Activated CD8-positive, alpha-beta memory T cell treated with anti-CD3 and anti-CD28 coated beads, Interleukin-2, amount 50 U/mL, for 4 hours (primary cell): ENCODE data around the gene KY.

Experiments used
- DNase-seq: peaks from one replicate; pipeline ENCODE4 v3.0.0-alpha.2; 2020

KY gene

GRCh38 chr3:134644731-134645514, 5.9 kb downstream of the KY start:
- DNase-seq: no peak

GRCh38 chr3:134643150-134643675, 7.6 kb downstream of the KY start:
- DNase-seq: no peak

- no peak for DNase-seq
These were observed 8.2 kb downstream of the KY start for GRCh38 chr3:134642445-134643149.

GRCh38 chr3:134641671-134642300, 9.0 kb downstream of the KY start:
- DNase-seq: no peak

DNA sequence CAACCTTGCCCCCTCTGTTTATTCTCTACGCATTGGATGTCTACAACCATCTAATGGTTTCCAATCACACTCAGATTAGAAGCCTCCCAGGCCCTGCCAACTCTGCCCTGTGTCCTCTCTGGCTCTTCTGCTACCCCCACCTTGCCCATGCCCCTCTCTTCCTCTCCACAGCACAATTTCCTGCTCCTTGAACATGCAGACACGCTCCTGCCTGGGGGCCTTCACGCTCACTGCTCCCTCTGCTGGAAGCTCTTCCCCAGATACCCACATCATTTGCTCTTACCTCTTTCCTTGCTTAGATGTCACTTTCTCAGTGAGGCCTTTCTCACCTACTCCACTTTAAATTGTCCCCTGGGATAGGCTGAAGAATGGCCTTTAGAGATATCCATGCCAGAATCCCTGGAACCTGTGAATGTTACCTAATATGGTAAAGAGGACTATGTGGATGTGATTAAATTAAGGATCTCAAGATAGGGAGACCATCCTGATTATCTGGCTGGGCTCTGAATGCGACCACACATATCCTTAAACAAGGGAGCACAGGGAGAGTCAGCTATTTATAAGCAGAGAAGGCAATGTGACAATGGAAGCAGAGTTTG, 9.9 kb downstream of the KY start:
- DNase-seq: no peak

GRCh38 chr3:134640378-134640777, 10.4 kb downstream of the KY start:
- no peak for DNase-seq

- no peak for DNase-seq
These were observed 12.3 kb downstream of the KY start for GRCh38 chr3:134638385-134639030.

DNA sequence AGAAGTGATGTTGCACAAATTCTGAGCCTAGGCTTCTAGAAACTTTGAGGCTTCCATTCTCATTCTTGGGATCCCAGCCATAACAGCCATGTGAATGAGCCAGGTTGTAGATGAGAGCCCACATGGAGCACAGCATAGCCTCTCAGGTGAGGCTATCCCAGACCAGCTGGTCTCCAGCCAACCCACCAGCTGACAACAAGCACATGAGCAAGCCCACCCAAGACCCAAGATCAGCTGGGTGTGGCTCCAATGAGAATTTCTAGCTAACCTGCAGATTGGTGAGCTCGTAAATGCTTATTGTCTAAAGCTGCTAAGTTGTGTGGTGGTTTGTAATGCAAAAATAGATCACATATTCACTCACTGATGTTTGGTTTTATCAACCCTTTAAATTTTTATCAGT, 14.4 kb downstream of the KY start:
- no peak for DNase-seq

GRCh38 chr3:134630506-134630905, 20.3 kb downstream of the KY start:
- DNase-seq: no peak

- DNase-seq: no peak
These were observed 21.9 kb downstream of the KY start for GRCh38 chr3:134628884-134629283.

DNA sequence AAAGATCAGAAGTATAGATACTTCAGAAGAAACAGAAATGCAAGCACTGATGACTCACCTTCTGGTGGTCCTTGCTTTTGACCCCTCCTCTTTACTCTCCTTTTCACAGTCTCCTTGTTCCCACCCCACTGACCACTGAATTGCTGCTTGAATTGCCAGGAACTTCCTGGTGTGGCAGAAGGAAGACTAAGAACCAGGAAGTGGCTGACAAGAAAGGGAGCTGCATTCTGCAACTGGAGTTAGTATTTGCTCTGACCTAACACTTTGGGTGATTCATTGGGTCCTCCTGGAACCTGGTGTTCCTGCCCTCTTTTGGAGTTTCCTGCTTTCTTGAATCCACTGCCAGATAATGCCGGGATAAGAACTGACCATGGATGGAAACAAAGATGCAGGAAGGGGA, 23.0 kb downstream of the KY start:
- DNase-seq: no peak

DNA sequence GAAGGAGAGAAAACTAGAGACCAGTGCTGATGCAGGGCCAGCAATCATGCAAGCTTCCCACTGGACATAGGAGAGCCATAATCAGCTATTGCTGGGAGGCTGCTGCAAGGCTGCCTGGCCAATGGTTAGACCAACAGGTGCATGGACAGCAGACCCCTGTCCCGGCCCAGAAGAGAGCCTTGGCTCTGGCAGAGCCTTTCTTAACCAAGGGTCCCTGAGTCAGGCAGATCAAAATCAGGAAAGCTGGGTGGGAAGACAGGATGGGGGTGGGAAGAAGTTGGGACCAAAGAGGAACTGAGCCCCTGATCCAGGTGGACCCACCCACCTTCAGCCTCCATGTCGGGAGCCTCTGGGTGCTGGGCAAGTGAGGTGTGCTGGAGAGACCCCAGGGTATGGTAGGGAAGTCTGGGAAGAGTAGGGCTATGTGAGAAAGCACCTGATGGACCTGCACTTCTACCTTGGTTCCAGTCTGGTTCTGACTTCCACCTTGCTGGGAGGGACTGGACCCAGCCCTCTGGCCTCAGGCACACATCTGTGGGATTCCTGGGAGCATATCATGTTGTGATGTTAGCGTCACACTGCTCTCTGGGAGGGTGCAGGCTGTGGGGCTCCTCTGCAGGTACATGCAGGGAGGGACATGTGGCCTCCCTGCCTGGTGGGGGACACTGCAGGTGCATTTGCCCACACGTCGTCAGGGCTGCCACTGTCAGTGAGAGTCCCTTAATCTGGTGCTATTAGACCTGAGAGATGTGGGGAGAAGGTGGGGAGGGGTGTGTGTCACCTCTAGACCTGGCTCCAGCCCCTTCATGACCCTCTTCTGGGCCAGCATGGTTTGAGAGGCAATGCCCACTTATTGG, 24.7 kb downstream of the KY start:
- no peak for DNase-seq

DNA sequence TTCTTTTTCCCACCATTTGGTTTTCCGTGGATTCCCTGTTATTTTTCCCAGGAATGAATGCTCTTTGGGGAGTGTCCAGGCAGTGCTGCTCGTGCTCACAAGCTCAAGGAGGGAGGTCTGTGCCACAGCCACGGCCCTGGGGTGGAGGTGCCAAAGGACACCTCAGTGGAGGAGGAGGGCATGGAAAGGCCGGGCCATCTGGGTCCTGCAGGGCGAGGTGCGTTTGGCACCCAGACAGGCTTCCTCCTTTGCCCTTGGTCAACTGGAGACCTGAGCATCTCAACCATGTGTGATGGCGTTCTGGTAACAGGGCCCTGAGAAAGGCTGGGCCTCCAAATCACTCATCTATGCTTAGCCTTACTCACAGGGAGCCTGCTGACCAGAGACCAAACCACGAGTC, 25.4 kb downstream of the KY start:
- no peak for DNase-seq

DNA sequence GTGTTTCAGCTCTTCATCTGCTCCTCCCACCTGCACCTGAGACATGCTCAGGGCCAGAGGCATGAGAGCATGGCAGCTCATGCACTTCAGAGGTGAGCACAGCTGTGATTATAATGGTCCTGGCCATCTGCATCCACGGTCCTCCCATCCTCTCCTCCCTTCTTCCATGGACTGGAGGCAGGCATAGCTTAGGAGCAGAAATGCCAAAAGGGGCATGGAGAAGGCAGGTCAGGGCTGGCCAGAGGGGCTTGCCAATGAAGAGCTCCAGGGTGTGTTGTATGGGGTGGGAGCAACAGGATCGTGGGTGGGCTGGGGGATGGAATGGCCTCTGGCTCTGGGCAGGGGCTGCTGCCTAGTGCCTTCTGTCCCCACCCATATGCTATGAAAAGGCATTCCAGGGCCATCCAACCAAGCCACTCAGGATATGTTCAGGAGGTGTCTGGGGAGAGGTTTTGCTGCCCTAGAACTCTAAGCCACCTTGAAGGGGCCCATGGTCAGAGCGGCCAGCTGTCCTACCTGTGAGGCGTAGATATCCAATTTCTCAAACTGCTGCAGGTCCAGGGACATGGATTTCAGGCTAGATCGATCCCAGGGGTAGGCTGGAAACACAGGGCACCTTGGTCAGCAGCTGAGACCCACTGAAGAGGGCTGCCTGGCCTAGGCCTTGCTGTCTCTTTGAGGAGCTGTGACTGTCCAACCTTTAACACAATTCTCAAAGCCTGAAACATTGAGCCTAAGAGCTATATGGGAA, 26.1 kb downstream of the KY start:
- no peak for DNase-seq

- no peak for DNase-seq
These were observed 27.1 kb downstream of the KY start for GRCh38 chr3:134623615-134624245.

- DNase-seq: no peak
These were observed 27.9 kb downstream of the KY start for GRCh38 chr3:134622806-134623365.

DNA sequence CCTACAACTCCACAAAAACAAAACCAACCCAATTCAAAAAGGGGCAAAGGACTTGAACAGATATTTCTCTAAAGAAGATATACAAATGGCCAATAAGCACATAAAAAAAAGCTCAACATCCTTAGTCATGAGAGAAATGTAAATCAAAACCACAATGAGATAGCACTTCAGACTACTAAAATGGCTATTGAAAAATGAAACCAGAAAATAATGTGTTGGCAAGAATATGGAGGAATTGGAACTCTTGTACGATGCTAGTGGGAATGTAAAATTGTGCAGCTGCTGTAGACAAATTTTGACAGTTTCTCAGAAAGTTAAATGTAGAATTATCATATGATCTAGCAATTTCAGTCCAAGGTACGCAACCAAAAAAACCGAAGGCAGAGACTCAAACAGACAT, 29.0 kb downstream of the KY start:
- DNase-seq: no peak

DNA sequence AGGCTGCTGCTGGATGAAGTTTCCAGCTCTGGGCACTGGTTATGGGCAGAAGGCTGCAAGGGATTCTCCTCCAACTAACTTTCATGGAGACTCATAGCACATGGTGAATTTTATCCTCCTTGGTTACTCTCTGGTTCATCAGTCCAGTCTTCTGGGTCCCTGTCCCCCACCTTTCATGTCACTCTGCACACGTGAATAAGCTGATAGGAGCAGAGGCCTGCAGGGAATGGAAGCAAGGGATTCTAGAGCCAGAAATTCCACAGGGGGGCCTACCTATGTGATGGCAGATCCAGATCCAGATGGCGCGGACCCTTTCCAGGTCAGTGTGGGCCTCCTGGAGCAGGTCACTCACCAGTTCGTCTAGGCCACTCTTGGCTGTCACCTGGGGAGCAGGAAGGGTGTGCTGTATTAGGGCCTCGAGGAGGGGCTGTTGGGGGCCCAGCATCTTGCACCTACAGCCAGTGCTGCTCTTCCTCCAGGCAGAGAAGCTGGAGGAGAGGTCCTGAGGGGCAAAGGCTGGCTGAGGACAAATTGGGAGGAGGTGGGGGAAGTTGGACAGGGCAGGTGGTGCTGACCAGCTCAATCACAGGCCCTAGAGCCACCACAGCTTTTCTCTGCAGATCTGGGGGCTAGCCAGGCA, 30.2 kb downstream of the KY start:
- DNase-seq: no peak

DNA sequence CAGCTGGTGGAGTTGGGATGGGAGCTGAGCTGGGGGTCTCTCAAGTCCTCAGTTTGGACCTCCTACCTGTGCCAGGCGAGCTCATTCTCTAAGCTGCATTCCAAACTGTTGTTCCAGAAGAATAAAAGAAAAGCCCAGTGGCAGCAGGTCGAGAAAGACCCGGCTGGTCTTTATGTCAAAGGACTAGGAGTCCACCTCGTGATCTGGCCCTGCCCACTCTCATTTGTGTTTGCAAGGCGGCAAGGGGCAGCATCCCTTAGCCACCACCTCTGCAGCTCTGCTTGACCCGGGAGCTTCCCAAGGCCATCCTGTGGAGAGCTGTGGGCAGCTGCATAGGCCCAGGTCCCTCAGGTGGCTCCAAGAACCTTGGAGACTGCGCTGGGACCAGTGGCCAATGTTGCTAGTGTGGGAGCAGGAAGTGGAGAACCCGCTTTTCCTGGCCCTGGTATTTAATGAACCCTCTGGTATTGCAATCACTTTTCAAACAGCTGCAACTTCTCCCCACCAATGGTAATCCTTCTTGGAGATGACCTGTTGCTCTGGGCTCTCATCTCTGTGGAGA, 30.9 kb downstream of the KY start:
- no peak for DNase-seq

- no peak for DNase-seq
These were observed 31.6 kb downstream of the KY start for GRCh38 chr3:134619301-134619615.
